CD4-positive, alpha-beta T cell treated with Interleukin-6 at 100 ng/mL for 8 hours (primary cell): ENCODE data around the gene DGAT2.
"Not testable (repeated sequence)": the region's sequence is repeated elsewhere in the genome, so short reads cannot be mapped to it uniquely, and the experiment has no call there.

Source experiments
- DNase-seq: peaks from one replicate; pipeline ENCODE4 v3.0.0-alpha.2; 2020; ENCODE audit warnings: mixed read lengths, low spot score

The DGAT2 gene

DNA sequence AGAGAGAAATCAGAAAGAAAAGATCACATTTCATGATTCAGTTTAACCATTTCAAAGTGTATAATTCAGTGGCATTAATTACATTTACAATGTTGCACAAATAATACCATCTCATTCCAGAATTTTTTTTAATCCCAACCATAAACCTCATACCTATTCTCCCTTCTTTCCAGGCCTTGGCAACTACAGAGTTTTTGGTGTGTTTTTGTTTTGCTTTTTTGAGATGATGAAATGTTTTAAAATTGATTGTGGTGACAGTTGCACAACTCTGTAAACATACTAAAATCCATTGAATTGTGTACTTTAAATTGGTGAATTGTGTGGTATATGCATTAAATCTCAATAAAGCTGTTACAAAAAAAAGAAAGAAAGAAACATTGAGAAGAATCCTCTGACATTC lies 13.6 kb upstream of the DGAT2 start:
- not testable (repeated sequence) for DNase-seq

DNA sequence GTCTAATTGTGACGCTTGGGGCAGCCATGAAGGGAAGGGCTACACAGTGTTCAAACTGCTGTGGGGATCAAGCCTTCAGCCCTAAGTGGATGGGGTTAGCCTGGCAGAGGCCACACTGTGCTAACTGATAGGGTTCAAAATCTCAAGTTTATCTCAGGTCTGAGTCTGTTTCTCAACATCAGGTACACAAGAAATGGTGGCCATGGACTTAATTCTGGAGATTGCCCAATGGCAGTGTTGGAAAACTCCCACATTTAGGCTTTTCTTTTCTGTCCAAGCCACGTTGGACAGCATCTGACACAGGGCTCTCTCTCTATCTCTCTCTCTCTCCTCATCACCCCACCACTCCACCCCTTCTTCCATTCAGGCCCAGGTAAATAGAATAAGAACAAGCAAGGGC lies 10.9 kb upstream of the DGAT2 start:
- no peak for DNase-seq

DNA sequence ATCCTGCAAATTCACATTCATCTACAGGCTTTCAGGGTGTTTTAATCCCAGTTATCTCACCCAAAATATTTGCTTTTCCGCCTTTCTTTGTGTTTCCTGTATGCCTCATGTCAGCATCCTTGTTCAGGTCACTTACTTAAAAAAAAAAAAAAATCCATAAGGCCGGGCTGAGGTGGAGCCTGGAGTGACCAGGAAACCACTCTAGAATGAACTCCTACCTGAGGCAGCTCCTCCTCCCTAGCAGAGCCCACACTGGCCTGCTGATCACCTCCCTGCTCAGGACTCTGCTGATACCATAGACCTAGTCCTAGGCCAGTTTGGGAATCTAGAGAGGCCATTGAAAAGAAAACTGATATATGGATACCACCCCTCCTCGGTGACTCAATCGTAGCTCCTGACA lies 8.7 kb upstream of the DGAT2 start:
- no peak for DNase-seq

DNA sequence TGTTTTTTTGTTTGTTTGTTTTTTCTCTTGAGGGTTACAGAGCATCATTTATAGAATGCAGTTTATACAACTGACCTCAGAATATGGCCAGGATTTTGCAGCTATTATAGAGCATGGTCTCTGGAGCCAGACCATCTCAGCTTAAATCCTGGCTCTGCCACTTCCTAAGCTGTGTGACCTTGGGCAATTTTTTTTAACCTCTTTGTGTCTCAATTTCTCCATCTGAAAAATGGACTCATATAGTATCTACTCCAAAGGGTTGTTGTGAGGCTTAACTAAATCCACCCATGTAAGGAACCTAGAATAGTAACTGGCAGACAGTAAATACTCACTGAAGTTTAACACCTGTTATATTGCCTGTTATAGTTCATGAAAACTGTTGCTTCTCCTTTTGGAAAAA lies 8.3 kb upstream of the DGAT2 start:
- no peak for DNase-seq

DNA sequence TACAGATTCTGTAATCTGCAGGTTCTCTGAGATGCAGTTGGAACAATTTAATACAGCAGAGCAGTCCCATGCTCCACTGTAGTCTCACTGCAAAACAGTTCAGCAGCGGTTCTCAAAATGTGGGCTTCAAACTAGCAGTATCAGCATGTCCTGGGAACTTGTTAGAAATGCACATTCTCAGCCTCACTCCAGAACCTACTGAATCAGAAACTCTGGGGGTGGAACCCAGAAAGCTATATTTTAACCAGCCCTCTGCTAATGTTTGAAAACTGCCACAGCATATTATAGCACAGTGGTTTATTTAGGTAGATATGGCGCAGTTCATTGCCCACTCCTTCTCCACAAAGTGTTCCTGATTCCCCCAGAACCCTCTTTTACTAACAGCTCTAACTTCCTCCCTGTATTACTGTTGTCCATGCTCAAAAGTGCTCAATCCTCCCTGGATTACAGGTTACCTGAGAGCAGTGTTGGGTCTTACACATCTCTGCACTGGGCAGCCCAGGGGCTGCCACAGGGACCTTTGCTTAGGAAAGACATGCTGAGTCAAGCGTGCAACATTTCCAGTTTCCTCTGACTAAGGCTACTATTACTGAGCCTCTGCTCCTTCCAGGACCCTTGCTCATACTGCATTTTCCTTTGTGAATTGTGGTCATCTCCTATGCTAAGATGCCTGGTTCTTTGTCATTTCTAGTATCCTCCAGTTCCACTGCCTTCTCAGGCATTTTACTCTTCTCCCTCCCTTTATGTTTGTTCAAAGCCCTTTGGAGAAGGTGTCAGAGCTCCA lies 7.7 kb upstream of the DGAT2 start:
- no peak for DNase-seq

DNA sequence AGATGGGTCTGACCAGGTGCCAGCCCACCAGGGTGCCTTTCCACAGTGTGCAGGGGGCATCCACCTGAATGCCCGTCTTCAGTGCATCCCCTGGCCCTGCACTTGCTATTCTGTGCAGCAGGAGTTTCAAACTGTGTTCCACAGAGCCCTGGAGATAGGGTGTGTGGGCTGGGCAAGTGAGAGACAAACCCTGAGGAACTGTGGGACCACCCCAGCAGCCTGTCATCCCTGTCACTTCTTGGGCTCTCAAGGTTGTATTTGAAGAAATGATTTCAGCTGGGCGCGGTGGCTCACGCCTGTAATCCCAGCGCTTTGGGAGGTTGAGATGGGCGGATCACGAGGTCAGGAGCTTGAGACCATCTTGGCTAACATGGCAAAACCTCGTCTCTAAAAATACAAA lies 6.4 kb upstream of the DGAT2 start:
- DNase-seq = no peak

DNA sequence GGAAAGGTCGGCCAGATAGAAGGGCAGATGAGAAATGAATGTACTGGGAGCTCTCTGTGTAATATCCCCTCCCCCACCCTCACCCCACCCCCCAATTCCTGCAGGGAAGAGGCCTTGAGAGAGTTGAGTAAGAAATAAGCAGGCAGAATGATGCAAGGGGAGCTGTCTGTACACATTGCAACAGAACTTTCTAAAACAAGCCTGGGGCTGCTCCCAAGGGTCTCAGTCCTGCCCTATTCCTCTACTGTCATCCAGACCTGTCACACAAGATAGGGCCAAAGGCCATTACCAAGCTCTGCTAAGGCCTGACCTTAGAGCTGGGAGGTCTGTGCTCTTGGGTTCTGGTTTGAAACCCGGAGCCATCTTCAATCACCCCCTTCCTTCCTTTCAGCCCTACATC lies 5.7 kb upstream of the DGAT2 start:
- DNase-seq = no peak

DNA sequence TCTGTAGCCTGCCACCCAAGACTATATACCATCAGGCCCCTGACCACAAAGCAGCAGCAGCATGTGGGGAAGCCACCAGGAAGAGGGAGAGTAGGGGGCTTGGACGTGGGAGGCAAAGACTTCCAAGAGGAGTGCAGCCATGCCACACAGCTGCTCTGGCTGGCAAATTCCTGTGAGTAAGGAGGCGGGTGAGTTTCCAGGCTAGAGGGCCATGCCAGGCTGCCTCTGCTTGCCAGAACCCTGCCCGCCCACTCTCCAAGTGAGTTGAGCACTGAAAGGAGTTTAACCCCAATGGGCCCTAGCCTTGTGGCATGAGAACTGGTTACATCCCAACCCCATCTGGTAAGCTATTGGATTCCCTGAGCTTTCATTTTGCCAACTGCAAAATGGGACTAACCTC lies 4.7 kb upstream of the DGAT2 start:
- no peak for DNase-seq

DNA sequence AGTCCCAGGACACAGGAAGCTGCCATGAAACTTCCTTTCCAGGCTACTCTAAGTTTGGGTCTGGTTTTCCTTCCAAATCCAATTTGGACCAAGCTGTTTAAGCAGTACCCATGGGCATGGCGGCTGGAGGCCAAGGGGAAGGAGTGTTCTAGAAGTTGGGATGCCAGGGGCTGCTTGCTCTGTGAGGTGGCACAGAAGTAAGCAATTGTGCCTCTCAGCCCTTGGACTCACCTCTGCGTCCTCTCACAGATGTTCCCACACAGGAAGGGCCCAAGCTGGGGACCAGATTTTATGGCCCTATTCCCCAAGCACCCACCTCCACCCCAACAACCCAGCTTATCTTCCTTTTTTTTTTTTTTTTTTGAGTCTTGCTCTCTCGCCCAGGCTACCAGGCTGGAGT lies 3.5 kb upstream of the DGAT2 start:
- DNase-seq = no peak

DNA sequence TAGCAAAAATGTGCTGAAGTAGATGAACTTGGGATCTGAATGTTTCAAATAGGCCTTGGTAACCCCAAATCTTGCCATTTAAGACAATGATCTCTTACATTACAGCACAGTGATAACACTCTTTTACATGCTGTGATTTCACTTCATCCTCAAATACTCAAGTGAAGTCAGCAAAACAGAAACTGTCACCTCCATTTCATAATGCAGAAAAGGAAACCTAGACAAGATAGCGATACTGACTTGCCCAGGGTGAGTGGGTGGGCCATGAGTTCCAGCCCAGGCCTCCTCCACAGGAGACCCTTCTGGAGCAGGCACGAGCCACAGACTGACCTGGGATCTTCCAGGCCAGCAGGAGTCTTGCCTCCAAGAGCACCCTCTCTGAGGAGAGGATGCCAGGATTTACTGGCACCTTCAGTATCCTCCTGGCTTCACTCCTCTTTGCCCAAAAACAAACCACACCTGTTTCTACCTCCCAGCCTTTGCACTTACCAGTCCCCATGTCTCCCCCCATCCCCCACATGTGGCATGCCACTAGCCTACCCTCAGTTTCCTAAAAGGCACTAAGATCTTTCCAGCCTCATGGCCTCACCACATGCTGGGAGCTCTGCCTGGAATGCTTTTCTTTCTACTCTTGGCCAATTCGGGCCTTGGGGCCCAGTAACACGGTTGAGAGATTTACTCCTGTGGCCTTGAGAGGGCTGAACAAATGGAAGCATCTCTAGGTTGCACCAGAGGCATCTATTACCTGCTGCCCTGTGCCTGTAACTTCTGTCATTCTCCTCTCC lies 1.9 kb upstream of the DGAT2 start:
- DNase-seq = no peak

DNA sequence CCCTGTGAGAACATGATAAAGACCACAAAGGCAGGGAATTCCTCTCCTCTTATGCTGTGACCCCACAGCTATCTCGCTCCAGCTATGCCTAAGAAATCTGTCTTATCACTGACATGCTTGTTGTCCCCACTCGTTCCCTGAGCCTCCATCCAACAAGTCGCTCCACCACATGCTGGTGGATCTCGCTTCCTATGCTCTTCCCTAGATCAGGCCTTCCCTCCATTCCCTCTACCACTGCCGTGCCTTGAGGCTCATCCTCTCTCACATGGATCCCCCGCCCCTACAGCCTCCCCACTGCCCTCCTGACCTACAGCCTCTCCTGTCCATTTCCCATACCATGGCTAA lies 1.4 kb upstream of the DGAT2 start:
- no peak for DNase-seq

DNA sequence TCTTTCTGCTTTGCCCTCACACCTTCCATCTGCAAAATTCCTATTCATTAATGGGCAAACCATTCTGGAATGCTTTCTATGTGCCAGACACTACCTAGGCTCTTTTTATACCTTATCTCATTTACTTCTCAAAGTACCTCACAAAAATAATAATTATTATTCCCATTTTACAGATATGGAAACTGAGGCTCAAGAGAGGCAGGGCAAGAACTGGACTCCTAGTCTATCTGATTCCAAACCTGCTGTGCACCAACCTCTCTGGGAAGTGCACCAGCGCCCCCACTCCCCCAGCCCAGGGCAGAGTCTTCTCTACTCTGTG lies 826 bp upstream of the DGAT2 start:
- no peak for DNase-seq

DNA sequence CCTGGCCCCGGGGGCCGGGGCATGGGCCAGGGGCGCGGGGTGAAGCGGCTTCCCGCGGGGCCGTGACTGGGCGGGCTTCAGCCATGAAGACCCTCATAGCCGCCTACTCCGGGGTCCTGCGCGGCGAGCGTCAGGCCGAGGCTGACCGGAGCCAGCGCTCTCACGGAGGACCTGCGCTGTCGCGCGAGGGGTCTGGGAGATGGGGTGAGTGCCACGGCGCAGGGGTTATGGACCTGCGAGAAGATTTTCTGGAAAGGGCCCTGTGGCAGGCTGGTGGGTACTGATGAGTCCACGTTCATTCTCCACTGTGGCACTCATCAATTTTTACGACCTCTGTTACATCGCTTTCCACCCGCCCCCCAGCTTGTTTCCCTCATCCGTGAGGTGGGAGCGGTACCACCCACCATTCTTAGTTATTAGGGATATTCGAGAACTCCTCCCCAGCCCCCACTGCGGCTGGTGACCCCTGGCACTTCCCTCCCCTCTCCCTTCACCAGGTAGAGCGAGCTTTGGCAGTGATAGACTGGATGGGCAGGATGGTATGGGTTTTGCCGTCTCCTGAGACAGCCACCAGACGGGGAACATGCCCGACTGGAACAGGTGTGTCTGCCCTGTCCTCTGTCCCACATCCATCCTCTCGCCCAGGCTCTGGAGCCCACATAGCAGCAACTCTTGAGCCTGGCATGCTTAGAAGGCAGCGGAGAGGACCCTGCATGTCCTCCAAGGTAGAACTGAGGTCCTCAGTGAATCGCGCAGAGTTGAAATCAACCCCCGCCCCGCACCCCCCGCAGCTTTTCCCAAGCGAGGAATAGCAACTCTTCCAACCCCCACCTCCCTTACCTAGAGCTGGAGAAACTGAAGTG lies 562 bp downstream of the DGAT2 start:
- DNase-seq = no peak

DNA sequence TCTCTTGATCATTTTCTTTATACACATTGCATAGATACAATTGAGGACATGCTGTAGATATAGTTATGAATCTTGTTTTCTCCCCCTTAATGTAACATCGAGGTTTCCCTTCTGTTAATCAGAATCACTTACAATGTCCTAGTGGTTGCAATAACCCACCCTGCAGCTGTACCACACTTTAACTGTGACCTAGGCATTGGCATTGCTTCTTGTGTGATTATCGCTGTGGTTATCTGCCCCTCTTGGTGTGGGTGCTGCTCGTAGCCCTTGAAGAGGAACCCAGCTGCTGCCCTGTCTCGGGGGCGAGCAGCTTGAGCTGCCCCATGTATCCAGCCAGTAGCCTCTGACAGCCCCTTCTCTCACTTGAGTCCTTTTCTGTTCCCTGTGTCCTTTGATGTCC lies 1.5 kb downstream of the DGAT2 start:
- DNase-seq = no peak

DNA sequence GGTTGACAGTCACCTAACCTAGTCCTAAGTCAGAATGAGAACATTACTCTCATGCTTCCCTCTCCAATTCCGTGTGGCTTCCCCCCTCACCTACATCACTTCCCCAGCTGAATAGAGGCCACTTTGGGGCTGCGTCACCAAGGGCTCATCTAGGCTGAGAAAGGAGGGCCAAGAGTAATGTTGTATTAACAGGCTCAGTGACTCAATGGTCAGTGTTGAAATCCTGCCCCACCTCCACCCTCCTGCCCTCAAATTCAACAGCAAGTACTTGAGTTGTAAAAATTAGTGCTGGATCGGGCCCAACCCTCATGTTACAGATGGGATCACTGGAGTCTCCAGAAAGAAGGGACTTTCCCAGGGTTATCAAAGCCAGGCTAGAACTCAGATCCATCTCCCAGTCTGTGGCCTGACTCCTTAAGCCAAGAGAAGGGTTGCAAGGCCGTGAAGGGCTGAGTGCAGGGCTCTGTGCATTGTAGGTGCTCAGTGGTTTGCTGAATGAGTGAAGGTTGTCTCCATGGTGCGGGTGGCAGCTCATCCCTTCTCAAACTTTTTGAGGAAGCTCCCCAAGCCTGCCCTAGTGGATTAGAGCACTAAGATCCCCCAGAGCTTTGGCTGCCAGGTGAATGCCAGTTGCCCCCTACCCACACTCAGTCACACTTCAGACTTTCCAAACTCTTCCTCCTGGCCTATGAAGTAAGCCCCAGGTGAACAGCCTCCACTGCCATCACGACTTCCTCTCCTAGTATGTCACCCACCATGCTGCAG lies 3.2 kb downstream of the DGAT2 start:
- DNase-seq = no peak

DNA sequence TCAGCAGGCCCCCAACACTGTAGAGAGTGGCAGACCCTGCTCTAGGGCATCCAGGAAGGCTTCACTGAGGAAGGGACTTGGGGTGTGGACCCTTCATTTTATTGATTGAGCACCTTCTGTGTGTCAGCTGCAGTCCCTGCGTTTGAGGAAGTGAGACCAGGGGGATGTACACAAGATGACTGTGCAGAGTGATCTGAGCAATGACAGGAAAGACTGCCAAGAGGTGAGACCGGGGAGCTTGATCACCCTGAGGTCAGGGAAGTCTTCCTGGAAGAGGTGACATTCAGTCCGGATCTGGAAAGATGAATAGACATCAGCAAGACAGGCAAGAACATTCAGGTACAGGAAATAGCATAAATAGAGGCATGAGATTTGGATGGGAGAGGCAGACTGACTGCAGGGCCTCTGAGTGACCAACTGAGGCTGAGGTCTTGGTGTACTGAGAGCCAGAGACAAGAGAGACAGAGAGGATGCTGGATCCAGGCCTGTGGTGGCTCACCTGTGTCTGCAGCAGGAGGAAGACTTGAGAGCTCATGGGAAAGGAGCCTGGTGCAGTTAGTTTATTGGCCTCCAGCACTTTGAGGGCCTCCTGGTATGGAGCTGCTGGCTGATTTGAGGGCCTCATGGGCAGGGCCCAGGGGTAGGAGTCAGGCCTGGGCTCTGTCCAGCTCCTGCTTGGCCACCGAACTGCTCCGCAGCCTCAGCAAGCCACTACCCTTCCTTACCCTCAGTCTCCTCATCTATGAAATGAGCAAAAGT lies 5.2 kb downstream of the DGAT2 start:
- no peak for DNase-seq

DNA sequence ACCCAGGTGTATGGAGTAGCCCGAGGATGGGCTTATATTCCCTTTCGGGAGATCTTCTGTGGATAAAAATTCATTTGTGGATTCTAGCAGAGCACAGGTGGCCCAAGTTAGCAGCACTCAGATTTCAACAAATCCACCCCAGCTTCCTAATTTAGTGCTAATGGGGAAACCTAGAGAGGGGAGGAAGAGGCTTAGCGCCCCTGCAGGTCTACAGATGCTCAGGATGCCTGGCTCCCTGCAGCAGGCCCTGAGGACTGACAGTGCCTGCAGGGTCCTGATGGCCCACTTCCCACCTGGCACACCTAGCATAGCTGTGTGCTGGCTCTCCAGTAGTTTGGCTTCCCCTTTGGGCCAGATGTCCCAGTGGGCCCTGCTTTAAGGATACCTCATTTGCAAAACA lies 6.5 kb downstream of the DGAT2 start:
- no peak for DNase-seq

DNA sequence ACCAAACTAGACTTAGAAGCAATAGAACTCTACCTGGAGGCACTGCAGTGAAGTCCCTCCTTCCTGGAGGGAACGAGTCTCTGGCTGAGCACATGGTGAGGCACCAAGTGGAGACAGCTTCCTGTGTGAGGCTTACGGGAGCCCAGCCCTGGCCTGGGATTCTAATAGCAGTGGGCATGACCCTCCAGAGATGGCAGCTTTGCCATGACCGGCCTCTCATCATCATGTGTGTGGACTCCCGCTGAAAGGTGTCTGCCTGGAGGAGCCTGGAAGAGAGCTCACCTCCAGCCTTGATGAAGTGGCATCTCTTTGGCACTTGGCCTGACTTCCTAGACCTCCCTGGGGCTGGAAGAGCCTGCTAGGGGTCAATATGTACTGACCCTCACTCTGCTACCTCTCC lies 8.0 kb downstream of the DGAT2 start:
- no peak for DNase-seq

DNA sequence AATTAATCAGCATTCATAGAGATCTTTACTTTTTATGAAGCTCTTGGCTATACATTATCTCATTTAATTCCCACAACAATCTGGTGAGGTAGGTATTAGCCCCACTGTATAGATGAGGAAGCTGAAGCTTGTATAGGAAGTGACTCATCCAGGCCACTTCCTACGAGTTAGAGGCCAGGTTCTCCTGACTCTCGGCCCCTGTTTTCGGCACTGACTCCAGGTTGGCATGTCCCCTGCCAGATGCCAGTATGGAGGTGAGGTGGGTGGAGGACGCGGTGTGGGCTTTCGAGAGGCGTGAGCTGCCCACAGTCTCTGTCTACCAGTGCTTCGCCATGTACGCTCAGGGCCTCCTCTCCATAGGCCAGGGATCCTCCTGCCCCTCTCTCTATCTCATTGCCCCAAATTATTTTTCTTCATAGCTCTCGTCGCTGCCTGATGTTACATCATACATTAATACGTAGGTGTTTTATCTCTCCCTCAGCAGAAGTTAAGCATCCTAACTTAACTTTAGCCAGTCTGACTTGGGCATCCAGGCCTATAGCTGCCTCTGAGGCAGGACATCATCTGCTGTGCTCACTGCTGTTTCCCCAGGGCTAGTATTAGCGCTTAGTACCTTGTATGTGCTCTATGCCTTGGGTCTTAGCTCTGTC lies 9.0 kb downstream of the DGAT2 start:
- DNase-seq = no peak

DNA sequence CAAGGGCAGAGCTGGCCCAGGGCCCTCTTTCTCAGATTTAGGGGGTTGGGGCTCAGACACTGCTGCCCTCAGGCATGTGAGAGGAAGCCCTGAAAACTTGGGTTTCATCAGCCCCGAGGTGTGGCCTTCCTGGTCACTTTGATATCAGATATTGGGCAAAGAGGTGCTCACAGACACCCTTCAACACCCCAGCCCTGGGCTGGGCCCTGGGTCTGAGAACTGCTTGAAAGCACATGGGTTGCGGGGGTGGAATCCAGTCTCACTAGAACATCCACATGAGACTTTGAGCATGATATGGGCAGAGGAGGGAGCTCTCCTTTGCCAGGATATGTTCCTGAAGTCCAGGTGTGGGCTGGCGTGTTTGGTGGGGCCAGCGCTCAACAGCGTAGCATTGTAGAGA lies 10.4 kb downstream of the DGAT2 start:
- no peak for DNase-seq

DNA sequence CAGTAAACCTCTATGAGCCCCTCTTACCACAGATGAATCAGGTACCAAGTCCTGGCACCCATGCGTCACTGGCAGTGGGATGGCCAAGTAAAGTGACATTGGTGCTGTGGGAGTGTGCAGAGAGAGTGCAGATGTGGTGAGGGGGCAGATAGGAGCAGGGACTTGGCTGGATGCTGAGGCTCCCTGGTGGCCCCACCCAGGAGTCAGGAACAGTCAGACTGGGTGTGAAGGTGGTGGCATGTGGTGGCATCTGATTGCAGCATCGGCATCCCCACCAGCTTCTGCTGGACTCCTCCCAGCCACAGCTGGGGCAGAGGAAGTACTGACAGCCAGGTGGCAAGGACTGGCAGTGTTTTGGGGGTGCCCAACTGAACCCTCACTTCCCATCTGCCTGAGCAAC lies 11.4 kb downstream of the DGAT2 start:
- no peak for DNase-seq
